OCI-LY3 (cell line): Measurements from ENCODE around the gene PAK4.

Source experiments
- H2AFZ ChIP-seq: fragments of 200-600, 300-600 bp; shearing (Covaris generic); 2 replicates; pipeline ENCODE4 v1.6.0; 2014; ENCODE audit warnings: antibody characterized with exemption, low read depth, low read length
- H3K27ac ChIP-seq: fragments of 200-600, 300-600 bp; sonication (generic); 2 replicates; pipeline ENCODE4 v1.5.1; 2014; ENCODE audit warnings: mild to moderate bottlenecking, low read length, moderate library complexity, mixed read lengths
- H3K27me3 ChIP-seq: fragments of 200-600, 300-600 bp; sonication (generic); 2 replicates; pipeline ENCODE4 v1.6.1; 2014; ENCODE audit warnings: low read depth, low read length, mixed read lengths
- H3K36me3 ChIP-seq: fragments of 200-600, 300-600 bp; sonication (generic); replicated peaks from 2 replicates; pipeline ENCODE3; 2014; ENCODE audit warnings: low read depth, low read length, mixed read lengths
- H3K4me1 ChIP-seq: fragments of 300-600, 200-600 bp; sonication (generic); 2 replicates; pipeline ENCODE4 v1.6.1; 2014; ENCODE audit warnings: low read length, mixed read lengths
- H3K4me2 ChIP-seq: fragments of 200-600, 300-600 bp; sonication (generic); 2 replicates; pipeline ENCODE4 v1.6.1; 2014; ENCODE audit warnings: low read length, mixed read lengths
- H3K4me3 ChIP-seq: fragments of 300-600, 200-600 bp; sonication (generic); 2 replicates; pipeline ENCODE4 v1.5.1; 2014; ENCODE audit warnings: antibody characterized with exemption, mild to moderate bottlenecking, low read length, moderate library complexity
- H3K79me2 ChIP-seq: fragments of 300-600, 200-600 bp; shearing (Covaris generic); 2 replicates; pipeline ENCODE4 v1.6.1; 2014; ENCODE audit warnings: mild to moderate bottlenecking, low read length, mixed read lengths
- H3K9ac ChIP-seq: fragments of 300-600, 200-600 bp; shearing (Covaris generic); 2 replicates; pipeline ENCODE4 v1.6.0; 2014; ENCODE audit warnings: mild to moderate bottlenecking, low read length, moderate library complexity
- H3K9me3 ChIP-seq: fragments of 200-600, 300-600 bp; shearing (Covaris generic); 2 replicates; pipeline ENCODE4 v1.6.1; 2014; ENCODE audit warnings: low read length, mixed read lengths; ENCODE audit not compliant: insufficient read depth
- H4K20me1 ChIP-seq: fragments of 200-600, 300-600 bp; sonication (generic); 2 replicates; pipeline ENCODE4 v1.6.1; 2016; ENCODE audit warnings: low read length, mixed read lengths; ENCODE audit not compliant: insufficient read depth
- EZH2phosphoT487 ChIP-seq: fragments of 200-600 bp; shearing (Covaris generic); IDR thresholded peaks from 2 replicates; pipeline ENCODE4 v1.6.1; 2018; ENCODE audit warnings: antibody characterized with exemption, mixed run types, low read depth
- TF ChIP-seq, protein P1 (sequence below): fragments of 200-600, 300-600 bp; sonication (generic); IDR thresholded peaks from 2 replicates; pipeline ENCODE4 v1.5.1; 2014; ENCODE audit warnings: antibody characterized with exemption, low read length, low read depth

PAK4 gene

DNA sequence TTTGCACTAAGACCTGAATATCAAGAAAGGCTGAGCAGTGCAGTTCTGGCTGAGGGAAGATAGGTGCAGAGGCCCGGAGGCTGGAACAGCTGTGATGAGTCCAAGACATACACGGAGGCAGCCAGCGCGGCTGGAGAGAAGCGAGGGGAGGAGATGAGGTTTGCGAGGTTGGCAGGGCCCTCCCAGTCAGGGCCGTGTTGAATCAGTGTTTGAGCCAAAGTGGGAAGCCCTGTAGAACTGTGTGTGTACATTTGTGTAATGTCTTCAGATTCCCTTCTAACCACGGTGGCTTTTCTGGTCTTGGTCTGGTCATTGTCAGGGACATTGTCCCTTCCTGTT is 34.9 kb downstream of the PAK4 start:
- Histone ChIP-seq H3K27ac (no peak overlapping the region), H3K4me1 (no peaks in the 10 kb centered on the region)

GRCh38 chr19:39160889-39161672 is 35.5 kb downstream of the PAK4 start:
- Histone ChIP-seq H3K27me3 (no peaks in the 10 kb centered on the region), H3K9me3 (no peaks in the 10 kb centered on the region), H3K79me2 (no peaks in the 10 kb centered on the region), H4K20me1 (peaks cover 36% of the 10 kb centered on the region), H3K36me3 (no peaks in the 10 kb centered on the region), H2AFZ (no peak overlapping the region), H3K4me3 (no peak overlapping the region), H3K9ac (no peak overlapping the region), H3K4me1 (no peaks in the 10 kb centered on the region), H3K27ac (no peak overlapping the region), H3K4me2 (no peak overlapping the region)
- TF ChIP-seq, protein P1, sequence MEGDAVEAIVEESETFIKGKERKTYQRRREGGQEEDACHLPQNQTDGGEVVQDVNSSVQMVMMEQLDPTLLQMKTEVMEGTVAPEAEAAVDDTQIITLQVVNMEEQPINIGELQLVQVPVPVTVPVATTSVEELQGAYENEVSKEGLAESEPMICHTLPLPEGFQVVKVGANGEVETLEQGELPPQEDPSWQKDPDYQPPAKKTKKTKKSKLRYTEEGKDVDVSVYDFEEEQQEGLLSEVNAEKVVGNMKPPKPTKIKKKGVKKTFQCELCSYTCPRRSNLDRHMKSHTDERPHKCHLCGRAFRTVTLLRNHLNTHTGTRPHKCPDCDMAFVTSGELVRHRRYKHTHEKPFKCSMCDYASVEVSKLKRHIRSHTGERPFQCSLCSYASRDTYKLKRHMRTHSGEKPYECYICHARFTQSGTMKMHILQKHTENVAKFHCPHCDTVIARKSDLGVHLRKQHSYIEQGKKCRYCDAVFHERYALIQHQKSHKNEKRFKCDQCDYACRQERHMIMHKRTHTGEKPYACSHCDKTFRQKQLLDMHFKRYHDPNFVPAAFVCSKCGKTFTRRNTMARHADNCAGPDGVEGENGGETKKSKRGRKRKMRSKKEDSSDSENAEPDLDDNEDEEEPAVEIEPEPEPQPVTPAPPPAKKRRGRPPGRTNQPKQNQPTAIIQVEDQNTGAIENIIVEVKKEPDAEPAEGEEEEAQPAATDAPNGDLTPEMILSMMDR, result no peak
- TF ChIP-seq EZH2phosphoT487, result no peak

More for the DNA sequence above, 34.9 kb downstream of the PAK4 start:
- no peak overlapping the region for H3K4me3 ChIP-seq
- no peaks in the 10 kb centered on the region for H3K9me3 ChIP-seq
- H4K20me1 ChIP-seq, result peaks cover 41% of the 10 kb centered on the region
- H3K9ac ChIP-seq, result no peak overlapping the region
- H3K36me3 ChIP-seq, result no peaks in the 10 kb centered on the region
- H2AFZ ChIP-seq, result no peak overlapping the region
- H3K4me2 ChIP-seq, result no peak overlapping the region
- H3K79me2 ChIP-seq, result no peaks in the 10 kb centered on the region
- no peaks in the 10 kb centered on the region for H3K27me3 ChIP-seq
- TF ChIP-seq, protein P1, result no peak
- no peak for TF ChIP-seq EZH2phosphoT487

DNA sequence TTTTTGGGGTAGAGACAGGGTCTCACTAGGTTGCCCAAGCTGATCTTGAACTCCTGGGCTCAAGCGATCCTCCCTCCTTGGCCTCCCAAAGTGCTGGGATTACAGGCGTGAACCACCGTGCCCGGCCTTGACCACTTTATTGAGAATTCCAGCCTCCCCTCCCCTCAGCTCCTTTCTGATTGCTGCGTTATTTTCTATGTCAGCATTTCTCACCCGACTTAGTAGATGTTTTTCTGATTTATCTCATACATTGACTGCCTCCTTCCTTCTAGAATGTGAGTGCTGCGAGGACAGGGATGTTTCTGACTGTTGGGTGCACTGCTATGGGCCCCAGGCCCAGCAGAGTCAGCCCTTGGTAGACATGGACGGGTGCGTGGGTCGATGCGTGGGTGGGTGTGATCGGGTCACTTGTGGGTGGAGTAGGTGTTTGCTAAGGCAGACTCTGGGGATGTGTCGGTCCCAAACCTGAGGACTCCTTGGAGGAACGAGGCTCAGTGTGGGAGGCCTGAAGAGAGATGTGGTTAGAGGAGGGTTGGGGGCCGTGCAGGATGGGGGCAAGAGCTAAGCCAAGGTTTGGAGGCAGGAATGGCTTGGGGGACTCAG is 37.0 kb downstream of the PAK4 start:
- H3K4me3 ChIP-seq, result no peak overlapping the region
- H3K4me1 ChIP-seq, result no peaks in the 10 kb centered on the region
- no peaks in the 10 kb centered on the region for H3K79me2 ChIP-seq
- H3K27me3 ChIP-seq, result no peaks in the 10 kb centered on the region
- H4K20me1 ChIP-seq, result peaks cover 28% of the 10 kb centered on the region
- no peaks in the 10 kb centered on the region for H3K36me3 ChIP-seq
- TF ChIP-seq, protein P1, result no peak
- no peak for TF ChIP-seq EZH2phosphoT487
- H3K27ac ChIP-seq, result no peak overlapping the region
- H3K9me3 ChIP-seq, result no peaks in the 10 kb centered on the region
- no peak overlapping the region for H3K4me2 ChIP-seq
- no peak overlapping the region for H3K9ac ChIP-seq
- no peak overlapping the region for H2AFZ ChIP-seq

DNA sequence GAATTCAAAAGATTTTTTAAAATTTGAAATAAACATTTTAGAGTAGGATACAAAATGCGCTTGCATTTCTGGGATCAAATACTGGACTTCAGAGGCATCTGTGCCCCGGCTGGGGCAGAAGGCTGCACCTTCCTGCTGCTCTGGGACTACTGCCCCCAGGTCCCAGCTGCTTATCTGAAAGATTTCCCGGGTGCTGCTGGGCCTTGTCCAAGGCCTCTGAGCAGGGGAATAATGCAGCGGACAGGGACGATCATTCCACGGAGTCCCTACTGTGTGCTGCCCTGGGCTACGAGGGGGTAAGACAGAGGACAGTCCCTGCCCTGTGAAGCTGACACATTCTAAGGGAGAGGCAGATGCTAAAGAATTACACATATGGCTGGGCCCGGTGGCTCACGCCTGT is 38.0 kb downstream of the PAK4 start:
- H3K27ac ChIP-seq, result no peak overlapping the region
- H3K4me2 ChIP-seq, result no peak overlapping the region
- H3K27me3 ChIP-seq, result no peaks in the 10 kb centered on the region
- H2AFZ ChIP-seq, result no peak overlapping the region
- no peaks in the 10 kb centered on the region for H3K9me3 ChIP-seq
- no peak overlapping the region for H3K4me3 ChIP-seq
- no peak overlapping the region for H3K9ac ChIP-seq
- H3K36me3 ChIP-seq, result no peaks in the 10 kb centered on the region
- H3K79me2 ChIP-seq, result no peaks in the 10 kb centered on the region
- H4K20me1 ChIP-seq, result peaks cover 19% of the 10 kb centered on the region
- no peak for TF ChIP-seq EZH2phosphoT487
- TF ChIP-seq, protein P1, result no peak
- no peaks in the 10 kb centered on the region for H3K4me1 ChIP-seq
